GM21825 (cell line): Measurements from ENCODE around the gene RPH3AL.

ENCODE experiments used
- ATAC-seq: cut with Tn5 transposase; IDR thresholded peaks from one replicate; pipeline ENCODE4 v1.9.1; 2021; ENCODE audit warnings: mild to moderate bottlenecking, moderate library complexity; ENCODE audit not compliant: unreplicated experiment

Gene RPH3AL

DNA sequence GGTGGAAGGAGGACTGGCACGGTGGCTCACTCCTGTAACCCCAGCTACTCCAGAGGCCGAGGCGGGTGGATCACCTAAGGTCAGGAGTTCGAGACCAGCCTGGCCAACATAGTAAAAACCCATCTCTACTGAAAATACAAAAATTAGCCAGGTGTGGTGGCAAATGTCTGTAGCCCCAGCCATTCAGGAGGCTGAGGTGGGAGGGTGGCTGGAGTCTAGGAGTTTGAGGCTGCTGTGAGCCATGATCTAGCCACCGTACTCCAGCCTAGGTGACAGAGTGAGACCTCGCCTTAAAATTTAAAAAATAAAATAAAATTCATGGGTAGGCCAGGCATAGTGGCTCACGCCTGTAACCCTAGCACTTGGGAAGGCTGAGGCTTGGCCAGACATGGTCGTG, 1.2 kb upstream of the RPH3AL start:
- ATAC-seq = no peak

DNA sequence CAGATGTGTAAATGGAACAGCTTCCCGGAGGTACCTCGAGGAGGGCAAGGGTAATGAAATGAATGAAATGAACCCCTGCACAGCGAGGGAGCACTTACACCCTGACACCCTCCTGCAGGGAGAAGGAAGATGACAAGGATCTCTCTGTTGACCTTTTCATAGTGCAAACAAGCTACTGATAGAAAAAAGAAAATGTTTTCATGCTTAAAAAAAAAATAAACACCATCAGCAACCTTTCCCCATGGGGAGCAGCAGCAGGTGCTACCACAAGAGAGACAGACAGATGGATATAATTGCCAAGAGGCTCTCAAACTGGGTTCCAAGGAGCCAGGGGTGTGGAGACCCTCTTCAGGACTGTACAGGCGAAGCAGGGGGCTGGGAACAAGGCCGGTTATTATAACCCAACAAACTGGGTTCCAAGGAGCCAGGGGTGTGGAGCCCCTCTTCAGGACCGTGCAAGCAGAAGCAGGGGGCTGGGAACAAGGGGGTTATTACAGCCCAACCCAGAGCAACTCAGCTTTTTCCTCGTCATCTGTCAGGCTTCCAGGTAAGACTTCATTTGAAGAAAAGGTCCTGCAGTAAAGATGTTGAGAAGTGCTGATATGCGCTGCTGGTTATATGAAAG, 718 bp upstream of the RPH3AL start:
- no peak for ATAC-seq

DNA sequence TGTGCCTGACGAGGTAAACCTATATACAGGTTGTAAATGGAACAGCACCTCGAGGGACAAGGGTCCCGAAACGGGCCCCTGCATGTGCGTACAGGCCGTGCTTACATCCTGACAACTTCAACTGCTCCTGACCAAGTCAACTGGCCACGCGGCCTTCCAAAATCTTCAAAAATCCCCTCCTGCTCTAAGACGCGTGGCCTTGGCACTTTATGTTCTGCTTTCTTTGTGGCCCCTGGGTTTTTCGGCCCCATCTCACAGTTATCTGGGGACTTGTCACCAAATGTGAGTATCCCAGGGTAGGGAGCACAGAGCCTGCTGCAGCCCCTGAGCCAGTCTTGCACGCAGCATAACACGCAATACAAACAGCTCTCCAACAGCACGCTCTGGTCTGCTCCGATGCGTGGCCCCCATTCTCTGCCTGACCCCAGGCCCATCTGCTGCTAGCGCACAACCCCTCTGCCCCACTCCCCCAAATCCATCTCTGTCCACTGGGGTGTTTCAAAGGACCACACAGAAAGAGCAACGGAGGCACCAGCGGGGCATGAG, 659 bp downstream of the RPH3AL start:
- no peak for ATAC-seq

DNA sequence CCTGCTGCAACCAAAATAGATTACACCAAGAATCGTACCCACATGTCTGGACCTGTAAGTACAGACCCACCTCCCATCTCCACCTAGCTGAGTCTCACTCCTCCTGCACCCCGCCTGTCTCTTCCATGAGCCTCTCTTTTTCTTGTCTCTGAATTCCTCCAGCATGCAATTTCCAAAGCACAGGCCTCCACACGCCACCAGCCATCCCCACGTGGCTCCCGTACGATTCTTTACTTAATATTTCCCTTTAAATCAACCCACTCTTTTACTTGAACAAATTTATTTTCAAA, 1.2 kb downstream of the RPH3AL start:
- ATAC-seq = no peak

DNA sequence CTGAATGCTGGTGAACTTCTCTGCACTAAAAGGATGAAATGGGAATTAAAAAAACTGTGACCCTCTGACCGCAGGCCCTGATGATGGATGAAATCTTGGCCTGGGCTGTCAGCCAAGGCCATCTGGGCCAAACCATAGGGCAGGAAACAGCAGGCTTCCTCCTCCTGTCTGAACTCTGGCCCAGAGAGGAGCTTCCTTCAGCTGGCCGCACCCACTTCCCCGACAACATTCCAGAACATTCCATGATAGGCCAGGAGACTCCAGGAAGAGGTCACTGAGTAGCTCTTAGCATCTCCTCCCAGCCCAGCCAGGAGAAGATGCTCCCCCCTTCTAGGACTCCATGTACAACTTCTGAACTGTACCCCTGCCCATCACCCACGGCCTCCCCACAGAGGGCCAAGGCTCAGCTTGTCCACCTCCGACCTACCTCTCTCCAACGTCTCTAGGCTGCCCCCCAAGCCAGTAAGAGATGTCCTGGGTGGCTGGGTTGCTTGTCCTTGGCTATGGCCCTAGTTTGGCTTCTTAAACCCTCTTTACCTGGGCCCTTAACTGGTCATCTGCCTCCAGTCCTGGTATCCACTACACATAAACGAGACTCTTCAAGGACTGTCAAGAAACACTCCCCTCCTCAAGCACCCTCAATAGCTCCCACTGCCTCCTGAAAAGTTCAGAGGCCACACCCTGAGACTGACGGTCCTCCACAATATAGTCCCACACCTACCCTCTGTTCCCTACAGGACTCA, 1.7 kb downstream of the RPH3AL start:
- ATAC-seq = no peak

DNA sequence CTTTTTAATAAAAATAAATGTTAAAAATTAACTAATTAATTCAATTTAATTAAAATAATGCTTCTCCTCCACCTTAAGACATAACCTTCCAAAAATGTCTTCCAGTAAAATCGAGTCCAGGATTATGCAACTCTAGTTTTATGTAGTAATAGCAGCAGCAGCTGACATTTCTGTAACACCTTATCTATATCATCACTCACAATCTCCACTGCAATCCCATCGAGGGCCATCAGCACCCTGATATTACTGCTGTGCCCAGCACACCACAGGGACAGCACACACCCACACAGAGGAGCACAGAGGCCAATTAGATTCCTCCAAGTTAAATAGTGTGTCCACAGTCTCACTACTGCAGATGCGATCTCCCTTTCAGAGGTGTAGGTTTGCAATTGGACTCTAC, 2.9 kb downstream of the RPH3AL start:
- no peak for ATAC-seq

DNA sequence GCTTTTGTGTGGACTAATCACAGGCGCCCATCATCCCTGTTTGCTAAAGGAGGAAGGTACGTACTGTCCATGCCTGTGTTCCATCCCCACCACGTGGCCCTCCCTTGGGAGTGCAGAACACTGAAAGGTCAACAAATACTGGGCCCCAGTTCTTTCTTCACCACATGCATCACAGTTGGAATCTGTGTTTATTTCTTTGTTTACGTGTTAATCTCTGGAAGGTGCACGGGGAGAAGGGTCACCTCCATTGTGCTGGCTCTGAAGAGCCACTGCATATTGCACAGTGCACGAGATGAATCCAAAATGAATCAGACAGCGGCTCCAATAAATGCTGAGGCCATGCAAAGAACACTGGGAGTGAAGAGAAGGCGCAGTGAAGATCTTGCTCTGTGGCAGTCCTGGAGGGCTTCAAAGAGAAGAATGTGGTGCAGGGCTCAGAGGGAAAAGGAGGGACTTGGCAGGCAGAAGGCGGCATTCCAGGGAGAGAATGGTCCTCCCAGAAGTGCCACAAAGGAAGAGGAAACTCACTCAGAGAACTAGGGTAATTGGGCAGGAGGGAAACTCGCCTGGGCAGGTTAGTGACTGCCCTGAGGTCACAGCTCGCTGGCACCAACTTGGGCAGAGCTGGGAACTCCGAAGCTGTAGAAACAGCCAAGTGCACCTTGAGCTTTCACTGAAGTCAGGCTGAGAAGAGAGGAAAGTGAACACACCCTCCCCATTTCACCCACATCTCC, 3.7 kb downstream of the RPH3AL start:
- no peak for ATAC-seq

DNA sequence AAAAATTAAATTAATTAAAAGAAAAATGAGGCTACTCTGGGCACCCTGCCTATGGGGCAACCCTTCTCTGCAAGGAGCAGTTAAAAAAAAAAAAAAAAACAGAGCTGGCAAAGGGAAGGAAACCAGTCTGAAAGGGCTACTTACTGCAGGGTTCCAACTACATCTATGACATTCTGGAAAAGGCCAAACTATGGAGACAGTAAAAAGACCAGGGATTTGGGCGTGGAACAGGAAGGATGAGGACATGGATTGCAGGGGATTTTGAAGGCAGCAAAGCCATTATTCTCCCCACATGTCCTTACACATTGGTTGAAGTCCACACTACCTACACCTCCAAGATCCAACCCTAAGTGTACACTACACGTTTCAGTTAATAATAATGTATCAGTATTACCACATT, 4.6 kb downstream of the RPH3AL start:
- no peak for ATAC-seq

DNA sequence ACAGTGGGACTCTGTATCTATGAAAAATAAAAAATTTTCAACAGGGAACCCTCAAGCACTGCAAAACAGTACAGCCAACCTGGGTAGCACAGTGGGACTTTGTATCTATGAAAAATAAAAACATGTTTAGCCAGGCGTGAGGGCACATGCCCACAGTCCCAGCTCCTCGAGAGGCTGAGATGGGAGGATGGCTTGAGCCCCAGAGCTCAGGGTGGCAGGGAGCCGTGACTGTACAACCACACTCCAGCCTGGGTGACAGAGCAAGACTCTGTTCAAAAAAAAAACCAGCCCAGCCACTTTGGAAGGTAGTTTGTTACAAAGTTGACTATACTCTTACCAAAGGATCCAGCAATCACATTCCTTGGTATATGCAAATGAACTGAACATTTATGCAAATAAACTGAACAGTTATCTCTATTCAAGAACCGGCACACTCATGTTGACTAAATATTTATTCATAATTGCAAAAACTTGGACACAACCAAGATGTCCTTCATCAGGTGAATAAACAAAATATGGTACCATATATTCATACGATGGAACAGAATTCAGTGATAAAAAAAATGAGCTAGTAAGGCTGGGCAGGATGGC, 5.2 kb downstream of the RPH3AL start:
- no peak for ATAC-seq

DNA sequence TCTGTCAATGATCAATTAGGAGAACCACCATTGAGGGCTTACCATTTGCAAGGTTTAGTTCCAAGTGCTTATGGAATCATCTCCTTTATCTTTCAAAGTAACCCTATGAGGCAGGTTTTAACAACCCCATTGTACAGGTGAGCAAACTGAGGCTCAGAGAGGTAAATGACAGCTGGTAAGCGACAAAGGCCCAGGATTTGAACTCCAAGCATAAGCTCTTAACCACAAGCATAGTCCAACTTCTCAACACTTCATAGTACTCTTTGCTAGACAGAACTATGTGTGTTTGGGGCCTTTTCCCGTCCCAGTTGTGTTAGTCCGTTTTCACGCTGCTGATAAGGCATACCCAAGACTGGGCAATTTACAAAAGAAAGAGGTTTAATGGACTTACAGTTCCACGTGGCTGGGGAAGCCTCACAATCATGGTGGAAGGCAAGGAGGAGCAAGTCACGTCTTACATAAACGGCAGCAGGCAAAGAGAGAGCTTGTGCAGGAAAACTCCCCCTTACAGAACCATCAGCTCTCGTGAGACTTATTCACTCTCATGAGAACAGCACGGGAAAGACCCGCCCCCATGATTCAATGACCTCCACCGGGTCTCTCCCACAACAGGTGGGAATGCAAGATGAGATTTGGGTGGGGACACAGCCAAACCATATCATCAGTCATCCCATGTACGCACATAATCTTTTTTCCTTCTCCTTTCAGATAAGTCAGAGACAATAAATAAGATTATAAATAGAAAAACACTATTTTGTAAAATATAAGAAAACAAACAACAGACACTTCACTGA, 6.4 kb downstream of the RPH3AL start:
- no peak for ATAC-seq

DNA sequence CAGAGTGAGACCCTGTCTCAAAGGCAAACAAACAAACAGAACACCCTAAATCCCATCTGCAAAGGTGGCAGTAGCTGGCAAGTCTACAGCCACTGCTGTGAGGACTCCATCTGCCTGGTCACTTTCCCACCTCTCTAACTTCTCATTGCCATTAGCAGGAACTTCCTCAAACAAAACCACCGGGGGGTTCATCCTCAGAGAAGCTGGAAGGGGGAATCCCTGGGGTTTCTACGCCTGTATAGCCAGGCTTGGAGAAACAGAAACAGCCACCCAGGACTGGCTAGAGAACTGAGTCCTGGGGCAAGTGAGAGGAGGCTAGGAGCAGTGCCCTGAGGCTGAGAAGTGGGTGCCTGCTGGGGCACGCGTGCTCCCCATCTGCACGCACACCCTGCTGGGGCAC, 7.3 kb downstream of the RPH3AL start:
- no peak for ATAC-seq

DNA sequence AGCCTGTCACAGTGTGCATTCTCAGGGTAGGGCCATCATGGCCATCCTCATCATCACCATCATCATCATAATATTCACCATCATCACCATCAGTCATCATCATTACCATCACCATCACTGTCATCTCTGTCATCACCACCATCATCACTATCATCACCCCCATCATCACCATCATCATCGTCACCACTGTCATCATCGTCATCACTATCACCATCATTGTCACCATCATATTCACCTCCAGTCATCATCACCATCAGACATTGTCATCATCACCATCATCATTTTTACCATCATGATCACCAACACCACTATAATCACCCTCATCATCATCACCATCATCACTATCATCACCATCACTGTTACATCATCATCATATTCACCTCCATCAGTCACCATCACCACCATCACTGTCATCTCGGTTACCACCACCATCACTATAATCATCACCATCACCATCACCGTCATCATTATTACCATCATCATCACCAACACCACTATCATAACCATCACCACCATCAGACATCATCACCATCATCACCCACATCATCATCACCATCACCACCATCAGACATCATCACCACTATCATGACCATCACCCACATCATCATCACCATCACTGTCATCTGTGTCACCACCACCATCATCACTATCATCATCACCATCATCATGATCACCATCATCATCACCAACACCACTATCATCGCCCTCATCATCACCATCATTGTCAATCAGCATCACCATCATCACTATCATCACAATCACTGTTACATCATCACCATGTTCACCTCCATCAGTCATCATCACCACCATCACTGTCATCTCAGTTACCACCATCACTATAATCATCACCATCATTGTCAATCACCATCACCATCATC, 8.5 kb downstream of the RPH3AL start:
- ATAC-seq = no peak

DNA sequence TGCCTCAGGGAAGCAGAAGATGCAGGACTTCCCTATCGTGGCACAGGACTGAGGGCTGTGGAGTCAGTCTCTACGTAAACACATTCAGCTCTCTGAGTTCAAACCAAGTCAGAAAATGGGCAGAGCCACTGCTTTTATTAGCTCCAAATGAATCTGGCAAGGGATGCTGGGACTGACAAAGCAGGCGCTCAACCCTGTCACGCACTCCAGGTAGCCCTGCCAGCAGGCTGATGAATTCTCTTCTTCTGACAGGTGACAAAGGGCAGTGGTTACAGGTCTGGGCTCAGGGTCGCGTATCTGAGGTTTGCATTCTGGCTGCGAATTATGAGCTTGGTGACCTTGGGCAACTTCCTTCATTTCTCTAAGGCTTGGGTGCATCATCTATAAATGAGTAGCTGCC, 9.4 kb downstream of the RPH3AL start:
- ATAC-seq = no peak

DNA sequence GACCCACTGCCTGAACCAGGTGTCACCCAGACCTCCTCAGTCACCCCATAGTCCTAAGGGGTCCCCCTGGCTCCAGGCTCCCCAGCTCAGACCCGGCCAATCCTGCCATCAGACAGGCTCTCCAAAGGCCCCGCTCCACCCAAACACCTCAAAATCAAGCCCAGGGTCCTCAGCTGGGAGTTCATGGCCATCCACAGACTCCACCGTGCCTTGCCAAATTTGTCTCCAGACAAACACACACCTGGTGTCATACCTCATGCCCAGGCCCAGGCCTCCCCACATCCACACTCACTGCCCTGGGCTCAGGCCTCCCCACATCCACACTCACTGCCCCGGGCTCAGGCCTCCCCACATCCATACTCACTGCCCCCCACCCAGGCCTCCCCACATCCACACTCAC, 12.5 kb downstream of the RPH3AL start:
- no peak for ATAC-seq

DNA sequence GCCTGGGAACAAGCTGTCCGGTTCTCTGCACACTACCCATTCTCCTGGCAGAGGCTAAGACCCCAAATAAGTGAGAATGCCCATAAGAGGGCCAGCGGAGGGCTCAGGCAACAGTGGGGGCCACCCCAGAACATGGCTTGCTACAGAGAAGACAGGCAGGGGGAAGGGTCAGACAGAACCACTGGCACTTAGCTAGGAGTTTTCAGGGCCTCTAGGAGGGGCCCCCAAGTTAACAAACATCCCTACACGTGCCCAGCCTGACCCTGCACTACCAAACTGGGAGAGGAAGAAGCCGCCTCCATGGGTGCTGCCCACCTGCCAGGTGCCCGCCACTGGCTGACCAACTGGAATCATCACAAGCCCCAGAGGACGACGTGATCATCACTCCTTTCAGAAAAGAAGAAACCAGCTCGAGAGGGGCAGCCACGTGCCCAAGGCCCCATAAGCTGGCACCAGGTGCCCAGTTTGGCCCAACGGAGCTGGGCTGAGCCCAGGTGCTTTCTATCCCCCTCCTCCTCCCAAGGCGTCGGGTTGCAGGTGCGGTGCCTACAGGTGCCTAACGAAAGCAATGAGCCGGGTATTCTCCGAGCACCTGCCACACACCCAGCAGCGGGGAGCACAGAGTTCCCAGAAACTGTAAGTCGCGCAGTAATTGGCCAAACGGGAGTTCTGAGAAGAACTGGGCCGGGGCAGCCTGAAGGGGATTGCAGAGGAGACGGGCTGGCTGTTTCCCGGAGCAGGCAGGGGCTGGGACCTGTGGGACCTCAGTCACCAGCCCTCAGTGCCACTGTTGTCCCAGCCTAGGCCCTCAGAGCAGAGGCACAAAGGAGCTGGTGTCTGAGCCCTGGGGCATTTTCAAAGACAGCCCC, 13.2 kb downstream of the RPH3AL start:
- ATAC-seq = no peak

DNA sequence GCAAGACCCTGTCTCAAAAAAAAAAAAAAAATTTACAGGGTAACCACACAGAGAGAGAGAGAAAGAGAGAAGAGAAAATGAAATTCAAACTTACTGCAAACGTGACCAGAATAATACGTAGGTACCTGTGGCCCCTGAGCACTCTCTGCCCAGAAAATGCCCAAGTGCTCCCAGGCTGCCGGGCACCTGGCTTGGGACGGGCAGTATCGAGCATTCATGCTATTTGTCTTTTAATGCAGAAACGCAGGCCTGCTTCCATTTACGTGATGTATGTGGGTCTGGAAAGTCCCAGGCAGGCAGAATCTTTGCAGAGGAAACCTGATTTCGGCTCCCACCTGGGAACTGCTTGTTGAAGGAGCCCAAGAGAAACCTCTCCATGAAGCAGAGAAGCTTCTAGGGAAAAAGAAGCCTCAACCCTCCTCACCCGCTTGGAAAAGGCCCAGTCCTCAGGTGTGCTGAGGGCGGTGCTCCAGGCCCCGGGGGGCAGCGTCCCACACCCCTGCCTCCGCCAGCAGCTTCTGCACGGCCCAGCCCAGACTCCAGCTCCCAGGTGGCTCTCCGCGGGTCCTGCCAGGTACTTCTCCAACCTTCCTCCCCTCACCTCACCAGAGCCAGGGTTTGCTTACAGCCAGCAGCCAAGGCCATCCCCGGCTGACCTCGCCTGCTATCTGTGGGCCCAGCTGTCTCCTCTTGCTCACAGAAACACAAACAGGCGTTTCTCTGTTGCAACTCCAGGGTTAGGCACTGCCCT, 14.0 kb downstream of the RPH3AL start:
- ATAC-seq = no peak

DNA sequence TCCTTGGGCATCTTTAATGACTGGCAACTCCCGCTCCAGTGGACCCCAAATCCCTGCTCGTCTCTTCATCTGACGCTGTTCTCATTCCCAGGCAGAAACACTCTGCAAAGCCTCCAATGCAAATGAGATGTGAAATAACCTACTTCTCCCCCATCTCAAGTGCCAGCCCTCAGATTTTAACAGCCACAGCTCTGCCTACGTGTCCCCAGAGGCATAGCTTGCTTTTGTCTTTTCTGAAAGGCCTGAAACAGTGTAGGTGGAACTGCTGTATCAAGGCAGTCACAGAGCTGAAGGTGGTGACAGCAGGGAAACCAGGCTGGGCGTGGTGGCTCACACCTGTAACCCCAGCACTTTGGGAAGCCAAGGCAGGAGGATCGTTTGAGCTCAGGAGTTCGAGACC, 14.7 kb downstream of the RPH3AL start:
- ATAC-seq = no peak

DNA sequence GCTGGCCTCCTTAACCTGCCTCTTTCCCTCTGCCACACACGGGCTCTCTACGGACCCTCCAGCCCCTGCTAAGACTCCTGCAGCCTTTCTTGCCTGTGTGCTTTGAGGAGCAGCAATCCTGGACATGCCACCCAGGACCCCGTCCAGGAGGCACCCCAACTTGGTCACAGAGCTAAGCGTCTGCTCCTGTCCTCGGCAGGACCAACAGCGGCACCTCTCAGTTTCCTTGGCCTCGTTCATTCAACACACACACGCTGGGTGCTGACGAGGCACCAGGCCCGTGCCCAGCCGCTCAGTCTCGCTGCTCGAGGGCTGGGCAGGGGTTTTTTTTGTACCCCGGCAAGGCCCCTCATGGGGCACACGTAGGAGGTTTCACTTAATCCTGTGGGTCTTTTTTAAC, 15.2 kb downstream of the RPH3AL start:
- no peak for ATAC-seq
